Stimulated activated memory B cell treated with anti-CD40 and anti-IgM and Interleukin-4, amounts not matched to agents 10 μg/mL and 1 μg/mL and 100 μg/mL, for 72 hours (primary cell): ENCODE data around the gene OR2H1.
A peak's percentile ranks its signal among the peaks of the same experiment; 100 is the strongest.

Source experiments
- ATAC-seq: fragments of 150-1000 bp; cut with Tn5 transposase; 2 replicates; pipeline ENCODE4 v1.10.0; 2021
- H3K27ac Mint-ChIP-seq: one replicate; pipeline ENCODE4 v1.8.0; 2022; ENCODE audit warnings: mild to moderate bottlenecking, mixed read lengths
- H3K27me3 Mint-ChIP-seq: one replicate; pipeline ENCODE4 v1.8.0; 2022; ENCODE audit warnings: mixed read lengths
- H3K36me3 Mint-ChIP-seq: one replicate; pipeline ENCODE4 v1.8.0; 2022; ENCODE audit warnings: mixed read lengths
- H3K4me1 Mint-ChIP-seq: one replicate; pipeline ENCODE4 v1.8.0; 2022; ENCODE audit warnings: mixed read lengths
- H3K4me3 Mint-ChIP-seq: one replicate; pipeline ENCODE4 v1.8.0; 2022; ENCODE audit warnings: mild to moderate bottlenecking, moderate library complexity, mixed read lengths
- H3K9me3 Mint-ChIP-seq: one replicate; pipeline ENCODE4 v1.8.0; 2022; ENCODE audit warnings: mixed read lengths

Gene OR2H1

DNA sequence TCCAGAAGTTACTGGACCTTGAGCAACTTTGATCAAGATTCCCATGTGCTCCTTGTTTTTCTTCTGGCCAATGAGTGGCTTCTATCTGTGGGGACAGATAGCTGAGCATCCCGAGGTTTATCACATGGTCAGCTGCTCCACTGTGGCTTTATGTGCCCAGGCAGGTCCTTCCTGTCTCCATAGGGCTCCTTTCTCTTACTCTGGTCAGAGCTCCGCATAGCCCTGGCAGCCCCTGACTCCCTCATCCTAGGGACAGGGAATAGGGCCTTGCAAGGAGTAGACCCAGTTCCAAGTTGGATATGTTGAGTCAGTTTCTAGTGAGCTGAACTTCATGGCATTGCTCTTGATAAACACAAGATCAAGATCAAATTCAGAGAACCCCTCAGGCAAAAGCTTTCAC is 37.2 kb downstream of the OR2H1 start:
- no peak for ATAC-seq
- Mint-ChIP-seq H3K4me1 (no peaks in the 10 kb centered on the region), H3K4me3 (no peak overlapping the region), H3K27ac (no peak overlapping the region), H3K9me3 (no peaks in the 10 kb centered on the region), H3K36me3 (no peaks in the 10 kb centered on the region), H3K27me3 (peaks cover 17% of the 10 kb centered on the region)

GRCh38 chr6:29495571-29495970 is 38.6 kb downstream of the OR2H1 start:
- H3K4me3 Mint-ChIP-seq = no peak overlapping the region
- no peak overlapping the region for H3K27ac Mint-ChIP-seq
- no peaks in the 10 kb centered on the region for H3K36me3 Mint-ChIP-seq
- no peaks in the 10 kb centered on the region for H3K4me1 Mint-ChIP-seq
- no peak for ATAC-seq
- no peaks in the 10 kb centered on the region for H3K9me3 Mint-ChIP-seq
- H3K27me3 Mint-ChIP-seq = peaks cover 29% of the 10 kb centered on the region

DNA sequence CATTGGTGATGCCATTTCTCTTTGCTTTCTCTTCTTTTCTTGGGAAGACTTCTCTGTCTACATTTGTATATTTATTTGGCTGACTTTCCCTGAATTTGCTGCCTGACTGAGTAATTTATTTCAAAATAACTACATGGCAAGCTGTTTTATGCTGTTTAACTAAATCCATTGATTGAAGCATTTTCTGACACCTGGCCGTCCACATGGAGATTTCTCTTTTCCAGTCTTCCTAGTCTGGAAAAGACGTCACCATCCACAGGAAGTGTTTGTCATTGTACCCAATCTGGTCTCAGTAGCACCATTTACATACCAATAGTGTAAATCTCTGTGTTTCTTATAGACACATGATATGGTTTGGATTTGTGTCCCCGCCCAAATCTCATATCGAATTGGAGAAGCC is 40.0 kb downstream of the OR2H1 start:
- no peaks in the 10 kb centered on the region for H3K4me1 Mint-ChIP-seq
- no peaks in the 10 kb centered on the region for H3K9me3 Mint-ChIP-seq
- H3K36me3 Mint-ChIP-seq = no peaks in the 10 kb centered on the region
- no peak overlapping the region for H3K4me3 Mint-ChIP-seq
- H3K27me3 Mint-ChIP-seq = peaks cover 40% of the 10 kb centered on the region
- ATAC-seq = no peak
- H3K27ac Mint-ChIP-seq = no peak overlapping the region

- peaks cover 53% of the 10 kb centered on the region for H3K27me3 Mint-ChIP-seq
These were observed 42.7 kb downstream of the OR2H1 start for GRCh38 chr6:29499704-29500103.

DNA sequence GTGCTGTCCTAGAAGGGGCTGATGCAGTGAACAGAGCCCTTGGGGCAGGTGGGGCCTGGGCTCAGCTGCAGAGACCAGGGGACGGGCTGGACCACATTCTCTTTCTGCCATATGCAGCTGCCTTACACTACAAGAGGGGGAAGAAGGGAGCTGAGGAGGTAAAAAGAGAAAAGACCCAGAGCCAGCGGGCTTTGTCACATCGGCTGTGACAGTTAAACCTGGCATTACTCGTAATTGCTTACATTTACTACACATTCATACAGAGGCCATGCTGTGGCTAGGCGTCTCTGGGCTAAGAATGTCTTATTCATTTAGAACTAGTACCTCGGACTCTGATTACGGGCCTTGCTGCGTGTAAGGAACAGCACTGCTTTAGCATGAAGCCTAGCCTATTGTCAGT is 43.6 kb downstream of the OR2H1 start:
- no peak overlapping the region for H3K4me3 Mint-ChIP-seq
- H3K4me1 Mint-ChIP-seq = no peaks in the 10 kb centered on the region
- no peaks in the 10 kb centered on the region for H3K36me3 Mint-ChIP-seq
- no peaks in the 10 kb centered on the region for H3K9me3 Mint-ChIP-seq
- ATAC-seq = no peak
- H3K27me3 Mint-ChIP-seq = peaks cover 53% of the 10 kb centered on the region
- no peak overlapping the region for H3K27ac Mint-ChIP-seq

More at GRCh38 chr6:29499704-29500103, 42.7 kb downstream of the OR2H1 start:
- Mint-ChIP-seq H3K9me3 (no peaks in the 10 kb centered on the region), H3K4me3 (no peak overlapping the region), H3K36me3 (no peaks in the 10 kb centered on the region), H3K27ac (no peak overlapping the region), H3K4me1 (no peaks in the 10 kb centered on the region)
- no peak for ATAC-seq

- Mint-ChIP-seq H3K36me3 (no peaks in the 10 kb centered on the region), H3K27ac (no peak overlapping the region), H3K4me1 (no peaks in the 10 kb centered on the region), H3K4me3 (no peak overlapping the region), H3K27me3 (peaks cover 54% of the 10 kb centered on the region), H3K9me3 (no peaks in the 10 kb centered on the region)
- ATAC-seq = no peak
These were observed 44.2 kb downstream of the OR2H1 start for GRCh38 chr6:29501106-29501505.

DNA sequence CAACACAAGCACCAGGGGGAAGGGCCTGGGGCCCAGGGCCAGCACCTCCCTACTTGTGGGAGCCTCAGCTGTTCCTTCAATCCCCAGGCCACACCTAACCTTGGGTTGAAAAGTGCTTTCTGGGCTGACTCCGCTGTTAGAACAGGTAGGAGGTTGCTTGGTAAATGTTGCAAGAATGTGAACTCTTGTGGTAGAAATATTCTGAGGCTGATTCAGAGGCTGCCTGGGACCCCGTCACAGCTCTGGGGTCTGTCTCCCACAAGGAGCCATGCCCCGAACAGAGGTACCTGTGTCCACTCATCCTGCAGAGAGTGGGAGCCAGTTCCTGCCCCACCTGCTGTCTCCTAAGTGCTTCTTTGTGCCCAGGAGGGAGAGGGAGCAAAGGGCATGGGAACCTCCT is 45.2 kb downstream of the OR2H1 start:
- ATAC-seq = no peak
- H3K27me3 Mint-ChIP-seq = peaks cover 54% of the 10 kb centered on the region
- H3K27ac Mint-ChIP-seq = no peak overlapping the region
- H3K36me3 Mint-ChIP-seq = no peaks in the 10 kb centered on the region
- no peaks in the 10 kb centered on the region for H3K9me3 Mint-ChIP-seq
- H3K4me3 Mint-ChIP-seq = no peak overlapping the region
- H3K4me1 Mint-ChIP-seq = no peaks in the 10 kb centered on the region

- no peak for ATAC-seq
- Mint-ChIP-seq H3K4me1 (no peaks in the 10 kb centered on the region), H3K36me3 (no peaks in the 10 kb centered on the region), H3K9me3 (no peaks in the 10 kb centered on the region), H3K27ac (no peak overlapping the region), H3K27me3 (peaks cover 54% of the 10 kb centered on the region), H3K4me3 (no peak overlapping the region)
These were observed 45.6 kb downstream of the OR2H1 start for GRCh38 chr6:29502597-29502996.

GRCh38 chr6:29504961-29505360 is 48.0 kb downstream of the OR2H1 start:
- no peak for ATAC-seq
- no peak overlapping the region for H3K27ac Mint-ChIP-seq
- no peak overlapping the region for H3K4me3 Mint-ChIP-seq
- no peaks in the 10 kb centered on the region for H3K9me3 Mint-ChIP-seq
- H3K27me3 Mint-ChIP-seq = peaks cover 40% of the 10 kb centered on the region
- no peaks in the 10 kb centered on the region for H3K36me3 Mint-ChIP-seq
- peaks cover 5% of the 10 kb centered on the region for H3K4me1 Mint-ChIP-seq

- H3K27me3 Mint-ChIP-seq = peaks cover 37% of the 10 kb centered on the region
- no peak overlapping the region for H3K27ac Mint-ChIP-seq
- H3K4me1 Mint-ChIP-seq = peaks cover 5% of the 10 kb centered on the region
- no peaks in the 10 kb centered on the region for H3K36me3 Mint-ChIP-seq
- H3K4me3 Mint-ChIP-seq = no peak overlapping the region
- H3K9me3 Mint-ChIP-seq = no peaks in the 10 kb centered on the region
- no peak for ATAC-seq
These were observed 48.9 kb downstream of the OR2H1 start for GRCh38 chr6:29505808-29506207.

DNA sequence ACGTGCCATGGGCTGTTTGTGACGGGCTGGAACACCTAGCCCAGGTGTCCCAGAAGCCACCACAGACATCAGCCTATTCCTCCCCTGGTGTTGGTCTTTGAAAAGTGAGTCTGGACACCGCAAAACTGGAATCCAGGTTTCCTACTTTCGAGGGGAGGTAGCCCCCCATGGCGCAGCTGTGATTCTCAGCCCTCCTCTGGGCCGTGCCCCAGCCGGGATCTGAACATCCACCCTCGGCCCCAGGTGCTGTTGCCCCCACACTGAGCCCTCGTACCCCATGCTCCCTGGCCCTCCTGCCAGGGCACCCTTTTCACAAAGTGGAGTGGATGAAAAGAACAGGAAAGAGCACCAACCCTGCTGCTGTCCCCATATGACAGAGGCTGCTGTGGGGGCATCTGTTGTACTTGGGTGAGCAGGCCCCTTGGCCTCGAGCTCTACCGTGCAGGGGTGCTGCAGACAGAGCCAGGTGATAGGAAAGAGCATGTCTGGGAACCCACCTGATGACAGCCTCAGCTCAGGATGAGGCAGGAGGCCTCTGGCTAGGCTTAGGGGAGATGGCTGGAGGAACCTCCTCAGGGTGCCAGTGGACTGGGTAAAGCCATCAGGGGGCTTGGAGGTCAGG is 49.6 kb downstream of the OR2H1 start:
- H3K4me1 Mint-ChIP-seq = peaks cover 5% of the 10 kb centered on the region
- no peaks in the 10 kb centered on the region for H3K9me3 Mint-ChIP-seq
- no peak for ATAC-seq
- no peak overlapping the region for H3K4me3 Mint-ChIP-seq
- no peaks in the 10 kb centered on the region for H3K36me3 Mint-ChIP-seq
- peaks cover 33% of the 10 kb centered on the region for H3K27me3 Mint-ChIP-seq
- H3K27ac Mint-ChIP-seq = no peak overlapping the region

DNA sequence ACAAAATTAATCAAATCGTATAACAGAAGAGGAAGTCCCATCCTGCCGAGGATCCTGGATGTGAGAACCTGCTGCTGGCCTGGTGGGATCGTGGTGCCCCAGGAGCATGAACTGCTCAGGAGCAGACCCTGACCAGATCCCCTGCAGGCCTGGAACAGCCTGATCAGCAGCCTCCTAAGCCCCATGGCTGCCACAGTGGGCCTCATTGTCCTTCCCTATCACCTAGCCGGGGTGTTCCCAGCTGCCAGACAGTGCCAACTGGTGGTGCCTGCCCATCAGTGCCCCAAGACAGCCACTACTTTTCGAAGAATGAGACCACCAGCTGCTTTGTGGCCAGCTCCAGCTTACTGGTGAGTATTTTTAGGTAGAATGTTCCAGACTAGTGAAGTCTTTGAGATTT is 50.4 kb downstream of the OR2H1 start:
- Mint-ChIP-seq H3K4me1 (peaks cover 5% of the 10 kb centered on the region), H3K27ac (no peak overlapping the region), H3K4me3 (no peak overlapping the region), H3K27me3 (peaks cover 32% of the 10 kb centered on the region), H3K36me3 (no peaks in the 10 kb centered on the region), H3K9me3 (no peaks in the 10 kb centered on the region)
- no peak for ATAC-seq

- peaks cover 3% of the 10 kb centered on the region for H3K9me3 Mint-ChIP-seq
- H3K4me1 Mint-ChIP-seq = peaks cover 5% of the 10 kb centered on the region
- H3K27ac Mint-ChIP-seq = no peak overlapping the region
- H3K4me3 Mint-ChIP-seq = no peak overlapping the region
- H3K27me3 Mint-ChIP-seq = peaks cover 22% of the 10 kb centered on the region
- ATAC-seq = peak; percentile 59
- H3K36me3 Mint-ChIP-seq = no peaks in the 10 kb centered on the region
These were observed 52.3 kb downstream of the OR2H1 start for GRCh38 chr6:29509239-29509638.

- ATAC-seq = no peak
- Mint-ChIP-seq H3K9me3 (peaks cover 3% of the 10 kb centered on the region), H3K27me3 (peaks cover 19% of the 10 kb centered on the region), H3K4me1 (peaks cover 5% of the 10 kb centered on the region), H3K4me3 (no peak overlapping the region), H3K27ac (no peak overlapping the region), H3K36me3 (no peaks in the 10 kb centered on the region)
These were observed 52.8 kb downstream of the OR2H1 start for GRCh38 chr6:29509711-29510110.

DNA sequence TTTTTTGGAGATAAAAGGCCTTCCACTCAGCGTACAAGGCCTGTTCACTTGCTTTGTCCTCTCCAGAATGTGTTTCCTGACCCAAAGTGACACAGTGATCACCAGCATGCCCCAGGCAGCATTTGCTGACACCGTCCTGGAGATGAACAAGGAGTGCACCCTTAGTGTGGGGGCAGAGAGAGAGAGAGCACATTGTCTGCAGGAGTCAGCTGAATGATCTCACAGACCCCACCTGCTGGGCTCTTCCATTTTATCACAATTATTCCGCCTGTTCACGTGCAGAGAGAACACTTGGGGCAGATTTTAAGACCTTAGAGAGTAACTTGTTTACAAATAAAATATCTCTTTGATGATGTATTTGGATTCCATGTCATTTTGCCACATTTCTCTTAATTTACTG is 53.2 kb downstream of the OR2H1 start:
- Mint-ChIP-seq H3K4me3 (no peak overlapping the region), H3K27me3 (peaks cover 14% of the 10 kb centered on the region), H3K9me3 (peaks cover 3% of the 10 kb centered on the region), H3K4me1 (peaks cover 5% of the 10 kb centered on the region), H3K27ac (no peak overlapping the region), H3K36me3 (no peaks in the 10 kb centered on the region)
- ATAC-seq = peak; percentile 29

- Mint-ChIP-seq H3K9me3 (peaks cover 3% of the 10 kb centered on the region), H3K36me3 (no peaks in the 10 kb centered on the region), H3K4me3 (no peak overlapping the region), H3K4me1 (peaks cover 5% of the 10 kb centered on the region), H3K27me3 (peaks cover 9% of the 10 kb centered on the region), H3K27ac (no peak overlapping the region)
- no peak for ATAC-seq
These were observed 53.9 kb downstream of the OR2H1 start for GRCh38 chr6:29510746-29511300.
